Measurements from ENCODE around the gene GAMT.
A peak's percentile ranks its signal among the peaks of the same experiment; 100 is the strongest.

GAMT gene

DNA sequence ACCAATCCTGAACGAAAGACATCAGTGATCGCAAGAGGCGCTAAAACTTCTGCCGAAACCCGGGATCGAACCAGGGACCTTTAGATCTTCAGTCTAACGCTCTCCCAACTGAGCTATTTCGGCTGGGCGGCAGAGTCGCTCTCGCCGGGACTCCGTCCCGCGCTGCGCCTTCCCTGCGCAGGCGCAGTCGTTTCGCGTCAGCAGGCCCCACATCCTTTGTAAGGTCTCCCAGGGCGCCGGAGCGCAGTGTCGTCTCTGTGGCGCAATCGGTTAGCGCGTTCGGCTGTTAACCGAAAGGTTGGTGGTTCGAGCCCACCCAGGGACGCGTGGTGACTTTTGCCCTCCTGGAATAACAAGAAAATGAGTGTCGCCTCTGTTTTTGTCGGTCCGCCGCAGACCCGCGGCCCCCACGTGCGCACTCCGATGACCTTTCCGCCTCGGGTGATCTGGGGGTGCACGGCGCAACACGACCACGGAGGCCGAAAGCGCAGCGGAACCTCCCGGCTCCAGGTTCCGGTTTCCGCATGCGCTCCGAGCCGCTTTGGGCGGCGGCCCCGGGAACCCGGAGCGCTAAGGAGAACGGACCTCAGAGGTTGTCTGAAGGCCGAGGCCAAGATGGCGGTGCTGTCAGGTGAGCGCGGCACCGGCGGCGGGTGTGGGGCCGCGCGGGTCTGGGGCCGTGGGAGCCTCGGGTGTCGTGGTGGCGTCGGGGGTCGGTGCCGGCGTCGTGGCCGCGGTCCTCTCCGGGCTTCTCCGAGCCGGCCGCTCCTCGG is 17.8 kb downstream of the GAMT start, which contains the start of gene NDUFS7:
TSS of gene NDUFS7 (plus strand) at position 596 of the 773 bp plus-strand sequence. CDS start at position 616, 20 bp downstream.
- DNase-seq = peak; percentile 92

DNA sequence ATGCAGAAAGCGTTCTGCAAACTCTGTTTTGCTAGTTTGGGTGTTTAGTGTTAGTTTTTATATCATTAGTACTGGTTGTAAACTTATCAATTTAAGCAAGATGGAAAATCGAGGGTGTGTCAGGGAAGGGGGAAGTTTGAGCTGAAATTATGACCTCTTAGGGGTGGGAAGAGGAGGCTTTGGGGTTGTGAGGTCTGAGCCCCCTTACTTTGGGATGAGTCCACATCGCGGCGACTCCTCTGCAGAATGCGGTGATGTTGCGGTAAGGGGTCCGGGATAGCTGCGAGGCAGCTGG is 18.4 kb downstream of the GAMT start:
- no peak for DNase-seq

DNA sequence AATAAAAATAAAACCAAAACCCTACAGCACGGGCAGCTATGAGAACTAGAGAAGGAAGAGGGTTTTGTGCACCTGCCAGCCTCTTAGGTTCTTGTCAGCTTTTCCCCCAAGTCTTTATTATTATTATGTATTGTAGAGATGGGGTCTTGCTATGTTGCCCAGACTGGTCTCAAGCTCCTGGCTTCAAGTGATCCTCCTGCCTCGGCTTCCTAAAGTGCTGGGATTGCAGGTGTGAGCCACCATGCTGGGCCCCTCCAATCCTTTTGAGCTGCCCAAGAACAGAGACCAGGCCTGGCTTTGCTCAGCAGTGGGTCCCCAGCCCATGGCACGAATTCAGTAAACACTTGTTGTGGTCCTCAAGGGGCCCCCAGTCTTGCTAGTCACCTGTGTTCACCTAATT is 19.1 kb downstream of the GAMT start:
- no peak for DNase-seq

DNA sequence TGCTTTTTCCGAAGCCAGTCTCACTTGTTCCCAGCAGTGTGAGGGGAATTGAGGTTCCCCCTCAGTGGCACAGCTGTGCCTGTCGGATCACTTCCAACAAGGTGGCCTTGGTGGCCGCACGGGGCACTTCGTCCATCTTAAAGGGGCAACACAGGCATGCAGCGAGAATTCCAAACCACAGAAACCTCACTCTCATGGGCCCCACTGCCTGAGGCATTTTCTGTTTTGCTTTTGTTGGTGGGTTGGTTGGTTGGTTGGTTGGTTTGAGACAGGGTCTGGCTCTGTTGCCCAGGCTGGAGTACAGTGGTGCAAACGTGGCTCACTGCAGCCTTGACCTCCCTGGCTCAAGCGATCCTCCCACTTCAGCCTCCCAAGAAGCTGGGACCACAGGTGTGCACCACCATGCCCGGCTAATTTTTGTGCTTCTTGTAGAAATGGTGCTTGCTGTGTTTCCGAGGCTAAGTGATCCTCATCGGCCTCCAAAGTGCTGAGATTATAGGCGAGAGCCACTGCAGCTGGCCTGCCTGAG is 21.3 kb downstream of the GAMT start:
- DNase-seq = no peak

DNA sequence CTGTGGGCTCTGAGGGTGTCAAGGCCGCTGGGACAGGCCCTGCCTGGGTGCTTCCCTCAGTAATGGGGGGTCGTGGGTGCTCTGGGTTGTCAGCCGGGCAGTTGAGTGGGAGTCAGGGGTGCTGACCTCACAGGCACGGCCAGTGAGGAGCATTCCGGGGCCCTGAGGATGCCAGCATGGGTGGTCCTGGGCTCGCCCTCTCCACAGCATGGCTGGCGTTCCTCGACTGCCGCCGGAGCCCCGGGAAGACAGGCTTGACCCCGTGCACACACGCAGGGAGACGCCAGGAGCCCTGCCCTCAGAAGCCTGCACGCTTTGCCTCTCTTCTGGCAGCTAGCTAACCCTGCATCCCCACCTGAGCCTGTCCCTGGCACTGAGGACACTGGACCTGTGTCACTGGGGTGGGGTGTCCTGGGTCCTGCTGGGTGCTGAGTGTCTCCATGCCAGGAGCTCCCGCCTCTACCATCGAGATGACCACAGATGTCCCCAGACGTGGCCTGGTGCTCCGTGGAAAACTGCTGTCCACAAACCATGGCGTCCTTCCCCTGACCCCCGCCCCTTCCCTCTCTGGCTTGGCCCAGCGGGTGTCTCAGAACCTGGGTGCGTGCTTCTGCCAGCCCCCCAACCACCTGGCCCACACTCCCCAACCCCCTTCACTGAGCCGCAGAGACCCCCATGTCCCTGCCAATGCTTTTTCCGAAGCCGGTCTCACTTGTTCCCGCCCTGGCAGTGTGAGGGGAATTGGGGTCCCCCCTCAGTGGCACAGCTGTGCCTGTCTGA is 22.0 kb downstream of the GAMT start:
- no peak for DNase-seq

DNA sequence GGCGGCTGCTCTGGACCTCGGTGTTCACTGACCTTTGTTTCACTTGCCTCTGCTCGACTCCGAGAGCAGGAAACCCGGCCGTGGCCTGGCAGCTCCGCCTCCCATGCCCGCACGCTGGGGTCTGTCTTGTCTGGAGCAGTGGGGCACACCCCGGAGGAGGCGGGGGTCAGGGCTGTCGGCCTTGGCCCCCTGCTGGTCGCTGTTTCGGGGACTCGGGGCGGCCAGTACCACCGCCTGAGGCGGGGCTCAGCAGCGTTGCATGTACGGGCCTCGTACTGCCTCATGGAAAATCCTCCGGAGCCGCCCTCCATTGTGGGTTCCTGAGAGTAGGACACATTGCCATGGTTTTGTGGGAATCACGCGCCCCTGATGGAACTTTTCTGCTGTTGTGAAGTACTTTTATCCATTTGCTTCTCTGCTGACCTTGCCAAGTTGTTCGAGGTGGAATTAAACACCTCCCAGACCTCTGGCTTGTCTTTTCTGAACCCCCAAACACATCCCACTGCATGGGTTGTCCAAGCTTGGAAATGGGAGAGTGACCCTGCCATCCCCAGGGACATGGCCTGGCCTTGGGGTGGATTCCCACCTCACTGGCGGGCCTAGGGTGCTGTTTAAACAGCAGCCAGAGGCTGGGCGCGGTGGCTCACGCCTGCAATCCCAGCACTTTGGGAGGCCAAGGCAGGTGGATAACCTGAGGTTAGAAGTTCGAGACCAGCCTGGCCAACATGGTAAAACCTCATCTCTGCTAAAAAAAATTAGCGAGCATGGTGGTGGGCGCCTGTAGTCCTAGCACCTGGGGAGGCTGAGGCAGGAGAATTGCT is 23.2 kb downstream of the GAMT start:
- DNase-seq = no peak

DNA sequence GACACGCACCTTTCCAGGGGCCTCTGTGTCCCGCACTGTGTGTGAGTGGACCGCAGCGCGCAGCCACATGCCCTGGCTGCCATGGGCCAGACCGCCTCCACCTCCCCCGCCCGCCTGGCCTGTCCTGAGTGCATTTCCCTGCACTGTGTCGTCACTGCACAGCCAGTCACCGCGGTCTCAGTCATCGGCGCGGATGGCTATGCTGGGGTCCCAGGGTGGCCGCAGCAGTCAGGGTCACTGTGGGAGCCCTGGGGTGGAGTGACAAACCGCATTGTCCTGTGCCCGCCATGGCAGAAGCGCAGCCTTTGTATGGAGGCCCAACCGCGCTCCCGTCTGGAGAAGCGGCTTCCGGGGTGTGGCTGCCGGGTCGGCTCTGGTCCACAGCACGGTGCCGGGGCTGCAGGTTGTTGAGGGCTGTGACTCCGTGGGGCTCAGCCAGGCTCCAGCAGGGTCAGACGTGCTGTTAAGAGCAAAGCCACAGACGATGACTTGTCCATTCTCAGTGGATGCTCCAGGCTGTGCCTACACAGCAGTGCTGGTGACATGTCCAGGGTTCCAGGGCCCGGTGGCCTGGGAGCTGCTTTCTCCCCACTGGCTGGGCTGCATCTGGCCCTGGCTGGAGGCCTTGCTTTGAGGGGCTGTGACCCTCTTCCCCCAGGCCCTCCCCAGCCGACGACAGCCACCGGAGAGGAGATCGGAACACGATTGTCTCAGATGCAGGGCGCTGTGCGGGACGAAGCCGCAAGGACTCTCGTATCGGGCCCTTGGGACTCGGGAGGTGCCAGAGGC is 24.0 kb downstream of the GAMT start:
- DNase-seq = no peak

DNA sequence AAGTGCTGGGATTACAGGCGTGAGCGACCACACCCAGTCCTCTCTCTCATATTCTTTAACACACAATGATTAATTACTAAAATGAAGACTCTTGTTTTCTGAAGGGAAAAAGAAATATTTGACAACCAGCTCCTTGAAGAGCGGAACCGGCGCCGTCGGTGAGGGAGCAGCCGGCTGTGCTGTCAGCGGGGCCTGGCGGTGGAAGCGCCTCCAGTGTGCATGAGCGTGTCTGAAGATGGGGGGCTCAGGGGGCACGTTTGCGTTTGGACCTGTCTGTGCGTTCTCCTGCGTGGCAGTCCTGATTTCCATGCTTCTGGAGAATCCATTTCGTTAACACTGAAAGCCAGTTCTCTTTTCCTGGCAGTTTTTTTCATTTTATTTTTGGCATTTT is 24.9 kb downstream of the GAMT start:
- no peak for DNase-seq

DNA sequence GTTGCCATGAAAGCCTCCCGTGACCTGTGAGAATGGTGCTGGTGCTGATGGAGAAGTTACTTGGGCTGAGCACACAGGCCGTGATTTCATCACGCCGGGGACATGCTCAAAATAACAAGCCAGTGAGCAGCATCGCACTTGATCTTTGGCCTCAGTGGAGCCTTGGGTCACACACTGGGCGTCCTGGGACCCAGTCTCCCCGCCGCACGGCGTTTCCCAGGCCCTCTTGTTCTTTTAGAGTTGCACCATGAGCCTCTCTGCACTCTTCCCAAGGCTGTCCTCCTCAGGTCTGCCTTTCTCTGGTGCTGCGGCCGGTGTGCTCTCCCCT is 27.1 kb downstream of the GAMT start:
- DNase-seq = no peak

DNA sequence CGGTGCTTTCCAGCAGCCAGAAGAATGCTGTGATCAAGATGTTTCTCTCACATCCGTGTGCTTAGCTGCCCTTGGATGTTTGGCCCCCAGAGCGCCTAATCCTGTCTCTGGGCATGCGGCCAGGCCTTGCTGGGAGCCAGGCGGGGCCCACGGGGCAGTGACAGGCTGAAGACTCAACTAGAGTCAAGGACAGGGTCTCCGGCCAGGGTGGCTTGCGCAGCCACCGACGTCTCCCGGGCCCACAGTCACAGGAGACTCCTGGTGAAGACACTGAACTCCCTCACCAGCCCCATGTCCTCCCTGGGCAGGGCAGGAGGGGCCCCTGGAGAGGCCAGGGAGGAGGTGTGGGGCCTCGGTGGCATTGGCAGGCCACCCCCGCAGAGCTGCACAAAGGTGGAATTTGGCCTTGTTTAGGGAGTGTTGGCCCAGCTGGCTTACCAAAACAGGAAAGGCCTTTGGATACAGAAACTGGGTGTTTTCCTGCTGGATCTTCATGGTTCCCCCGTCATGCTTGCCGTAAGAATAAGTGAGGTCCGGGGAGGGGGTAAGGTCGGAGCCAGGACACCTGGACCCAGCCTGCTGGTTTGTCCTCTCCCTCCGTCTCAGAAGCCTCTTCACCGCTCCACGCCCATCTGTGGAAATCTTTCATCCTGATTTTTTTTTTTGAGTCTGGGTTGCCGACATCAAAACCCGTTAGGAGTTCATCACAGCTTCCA is 27.6 kb downstream of the GAMT start:
- no peak for DNase-seq

DNA sequence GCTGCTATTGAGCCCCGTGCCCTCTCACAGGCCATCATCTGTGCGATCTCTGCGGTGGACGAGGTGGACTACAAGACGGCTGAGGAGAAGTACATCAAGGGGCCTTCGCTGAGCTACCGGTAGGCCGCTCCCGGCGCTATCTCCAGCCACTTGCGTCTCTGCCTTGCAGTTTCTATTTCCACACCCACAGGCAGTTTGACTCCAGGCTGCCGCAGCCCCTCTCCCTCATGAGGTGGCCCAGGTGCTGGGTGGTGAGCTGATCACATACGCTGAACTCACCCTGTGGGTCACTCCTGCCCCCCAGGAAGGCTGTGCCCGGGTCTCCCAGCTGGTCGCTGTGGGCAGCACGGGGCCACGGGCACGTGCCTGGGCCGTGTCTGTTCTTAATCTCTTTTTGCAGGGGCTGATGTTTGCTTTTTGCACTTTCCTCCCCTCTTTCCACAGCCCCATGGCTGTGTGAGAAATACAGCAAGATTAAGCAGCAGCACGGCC is 28.3 kb downstream of the GAMT start:
- DNase-seq = no peak

DNA sequence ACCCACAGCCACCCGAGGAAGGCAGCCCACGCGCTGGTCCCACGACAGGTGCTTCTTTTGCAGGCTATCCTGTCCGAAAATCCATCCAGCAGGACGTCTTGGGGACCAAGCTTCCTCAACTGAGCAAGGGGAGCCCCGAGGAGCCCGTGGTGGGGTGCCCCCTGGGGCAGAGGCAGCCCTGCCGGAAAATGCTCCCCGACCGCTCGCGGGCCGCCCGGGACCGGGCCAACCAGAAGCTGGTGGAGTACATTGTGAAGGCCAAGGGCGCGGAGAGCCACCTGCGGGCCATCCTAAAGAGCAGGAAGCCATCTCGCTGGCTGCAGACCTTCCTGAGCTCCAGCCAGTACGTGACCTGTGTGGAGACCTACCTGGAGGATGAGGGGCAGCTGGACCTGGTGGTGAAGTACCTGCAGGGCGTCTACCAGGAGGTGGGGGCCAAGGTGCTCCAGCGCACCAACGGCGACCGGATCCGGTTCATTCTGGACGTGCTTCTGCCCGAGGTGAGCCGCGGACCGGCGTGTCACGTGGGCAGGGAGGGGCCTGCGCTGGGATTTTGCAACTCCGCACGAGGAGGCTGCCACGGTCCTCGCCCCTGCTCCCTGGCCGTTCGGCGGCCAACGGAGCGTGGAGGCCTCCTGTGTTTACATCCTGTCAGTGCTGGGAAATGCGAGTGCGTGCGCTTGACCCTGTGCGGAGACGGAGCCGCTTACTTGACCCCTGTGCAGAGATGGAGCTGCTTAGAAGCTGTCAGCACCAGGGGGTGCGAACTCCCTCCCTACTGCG is 30.6 kb downstream of the GAMT start:
- DNase-seq = no peak

DNA sequence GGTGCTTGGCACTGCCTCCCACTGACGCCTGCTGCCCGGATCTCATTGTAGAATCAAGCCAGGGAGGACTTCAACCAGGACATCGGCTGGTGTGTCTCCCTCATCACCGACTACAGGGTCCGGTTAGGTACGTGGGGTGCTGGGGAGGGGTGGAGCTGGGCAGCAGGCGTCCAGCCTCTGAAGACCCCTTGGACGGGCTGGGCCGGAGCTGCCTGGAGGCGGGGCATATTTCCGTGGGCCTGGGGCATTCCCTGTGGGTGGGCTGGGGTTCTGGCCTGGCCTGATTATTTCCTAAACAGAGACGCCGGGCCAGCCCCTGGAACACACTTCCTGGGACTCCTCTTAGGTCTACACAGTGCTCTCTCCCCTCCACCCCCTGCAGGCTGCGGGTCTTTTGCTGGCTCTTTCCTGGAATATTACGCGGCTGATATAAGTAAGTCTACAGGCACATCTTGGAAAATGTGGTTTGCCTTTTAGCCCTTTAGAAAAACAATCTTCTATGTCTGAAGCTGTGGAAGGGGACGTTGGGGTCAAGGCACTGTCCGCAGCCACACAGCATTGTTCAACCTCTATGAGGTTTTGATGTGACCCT is 32.0 kb downstream of the GAMT start:
- no peak for DNase-seq

DNA sequence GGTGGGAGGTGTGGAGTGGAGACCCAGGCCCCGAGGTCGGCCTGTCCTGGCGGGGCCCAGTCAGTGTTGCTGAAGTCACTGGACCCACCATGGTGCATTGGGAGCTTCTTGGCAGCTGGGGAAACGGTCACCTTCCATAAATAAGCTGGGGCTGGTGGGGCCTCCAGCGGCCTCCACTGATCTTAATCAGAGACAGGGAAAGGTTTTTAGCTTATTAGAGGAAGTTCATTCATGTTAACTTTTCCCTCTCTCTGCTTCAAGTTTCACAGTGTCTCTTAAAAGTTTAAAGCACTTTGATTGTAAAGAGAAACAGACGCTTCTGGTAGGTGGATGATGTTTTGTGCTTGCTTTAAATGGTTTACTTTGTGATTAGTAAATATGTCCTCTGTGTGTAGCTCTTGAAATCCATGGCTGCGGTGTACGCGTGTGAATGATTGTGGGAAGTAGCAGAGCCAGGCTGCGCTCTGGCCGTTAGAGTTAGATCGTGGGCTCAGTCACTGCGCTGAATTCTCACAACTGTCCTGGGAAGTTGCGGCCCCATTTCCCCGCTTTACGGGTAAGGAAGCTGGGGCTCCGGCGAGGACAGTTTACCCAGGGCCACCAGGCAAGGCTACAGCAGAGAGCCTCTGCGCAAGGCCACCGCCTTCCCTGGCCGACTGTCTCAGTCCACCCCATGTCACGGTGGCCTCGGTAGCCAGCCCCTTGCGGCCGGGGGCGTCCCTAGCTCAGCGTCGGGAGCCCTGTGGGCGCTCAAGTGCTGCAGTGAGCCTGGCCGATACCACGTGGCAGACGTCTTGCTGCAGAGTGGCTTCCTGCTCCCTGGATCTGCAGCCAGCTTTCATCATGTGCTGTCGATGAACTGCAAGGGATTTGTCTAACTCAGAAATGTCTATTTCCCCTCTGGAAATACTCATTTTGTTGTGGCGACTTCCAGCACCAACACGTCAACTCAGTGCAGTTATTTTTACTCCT is 34.2 kb downstream of the GAMT start:
- DNase-seq = no peak

DNA sequence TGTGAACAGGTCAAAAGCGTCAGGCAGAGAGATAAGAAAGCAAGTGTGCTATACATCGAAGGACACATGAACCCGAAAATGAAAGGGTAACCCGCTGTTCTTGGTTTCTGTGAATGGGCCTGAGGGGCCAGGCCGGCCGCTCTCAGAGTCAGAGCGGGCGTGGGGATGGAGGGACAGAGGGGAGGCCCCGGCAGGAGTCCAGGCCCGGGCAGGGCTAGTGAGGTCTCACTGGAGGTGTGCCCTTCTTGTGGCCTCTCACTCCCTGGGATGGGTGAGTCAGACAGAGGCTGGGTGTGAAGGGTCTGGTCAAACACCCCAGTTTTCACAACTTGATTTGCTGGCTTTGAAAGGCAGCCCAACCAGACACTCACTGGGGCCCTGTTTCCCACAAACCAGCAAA is 35.0 kb downstream of the GAMT start:
- DNase-seq = no peak

DNA sequence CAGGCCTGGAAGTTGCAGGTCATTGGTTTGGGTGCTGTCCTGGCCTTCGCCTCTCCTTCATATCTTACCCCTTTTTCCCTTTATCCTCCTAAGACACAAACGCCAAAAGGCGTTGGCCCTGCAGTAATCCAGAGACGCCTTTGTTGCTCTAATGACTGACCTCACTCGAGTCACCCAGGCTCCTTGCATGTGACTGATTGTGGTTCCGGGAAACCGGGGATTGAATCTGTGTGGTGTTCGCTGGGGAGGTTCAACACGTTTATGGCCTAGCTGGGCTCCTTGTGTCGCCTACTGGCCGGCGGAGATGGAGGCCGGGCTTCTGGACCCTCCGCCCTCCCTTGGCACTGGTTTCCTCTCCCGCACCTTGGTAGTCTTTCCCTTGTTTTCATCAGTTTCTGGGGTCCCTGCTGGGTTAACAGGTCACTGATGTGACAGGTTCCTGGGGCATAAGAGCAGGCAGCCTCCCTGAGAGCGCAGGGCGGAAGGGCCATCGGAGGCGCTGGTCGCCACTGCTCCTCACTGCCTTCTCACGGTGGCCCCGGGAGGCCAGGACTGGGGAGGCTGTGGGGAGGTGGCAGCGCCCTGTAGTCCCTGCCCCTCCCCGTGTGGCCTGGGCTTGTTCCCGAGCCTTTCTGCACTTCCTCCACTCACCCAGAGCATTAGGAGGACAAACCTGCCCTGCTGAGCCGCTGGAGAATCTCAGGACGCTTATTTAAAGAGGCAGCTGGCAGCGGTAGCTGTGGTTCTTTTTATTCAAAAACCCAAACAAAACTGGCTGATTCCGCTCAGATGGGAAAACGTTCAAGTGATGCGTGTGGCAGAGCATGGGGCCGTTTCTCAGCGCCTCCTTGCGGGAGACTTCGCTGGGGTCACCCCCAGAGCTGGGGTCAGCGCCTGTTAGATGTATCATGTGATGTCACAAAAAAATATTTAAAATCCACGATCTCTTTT is 35.7 kb downstream of the GAMT start:
- DNase-seq = no peak

DNA sequence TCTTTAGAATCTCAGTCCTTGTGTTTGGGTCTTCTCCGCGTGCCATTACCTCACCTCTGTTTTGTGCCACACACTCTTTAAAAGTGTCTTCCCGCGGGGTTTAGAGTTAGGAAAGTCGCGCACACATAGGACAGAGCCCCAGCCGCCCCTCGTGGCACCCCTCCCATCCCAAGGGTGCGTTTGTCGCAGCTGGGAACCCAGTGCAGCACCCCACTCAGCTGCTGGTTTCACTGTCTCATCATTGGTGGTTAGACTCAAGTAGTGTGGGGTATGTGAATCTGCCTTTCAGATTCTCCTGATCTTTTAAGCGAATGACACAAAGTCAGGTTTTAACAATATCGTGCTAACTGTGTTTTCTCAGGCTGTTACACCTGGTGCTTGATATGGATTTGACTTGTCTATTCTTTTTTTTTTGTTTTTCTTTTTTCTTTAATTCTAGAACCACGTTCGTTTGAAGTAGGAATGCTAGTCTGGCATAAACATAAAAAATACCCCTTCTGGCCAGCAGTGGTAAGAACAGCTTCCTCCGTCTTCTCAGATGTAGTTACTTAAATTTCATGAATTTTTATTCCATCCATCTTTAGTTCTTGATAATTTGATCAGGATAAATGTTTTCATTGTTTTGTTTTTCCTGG is 37.2 kb downstream of the GAMT start:
- DNase-seq = no peak

DNA sequence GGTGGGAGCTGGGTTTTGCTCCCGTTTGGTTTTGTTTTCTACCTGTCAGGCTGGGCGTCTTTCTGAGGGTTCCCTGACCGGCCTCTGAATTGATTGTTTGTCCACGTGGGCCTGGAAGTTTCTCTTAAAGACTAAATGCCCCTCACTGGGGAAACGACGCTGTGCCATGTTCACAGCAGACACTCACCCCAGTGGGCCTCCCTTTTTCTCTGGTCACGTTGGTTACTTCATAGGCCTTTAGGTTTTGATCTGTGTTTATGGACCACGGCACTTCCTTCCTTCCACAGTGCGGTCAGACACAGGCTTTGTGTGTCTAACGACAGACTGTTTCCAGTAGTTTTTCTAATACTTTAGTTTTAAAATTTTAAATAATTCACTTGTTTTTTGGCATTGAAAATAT is 37.7 kb downstream of the GAMT start:
- DNase-seq = peak; percentile 38
